ELF-1 (cell line): ENCODE results near the gene C1QTNF9B.
"Not testable (repeated sequence)": the region's sequence is repeated elsewhere in the genome, so short reads cannot be mapped to it uniquely, and the experiment has no call there.

ENCODE experiments used
- DNase-seq: peaks from one replicate; pipeline ENCODE4 v3.0.0-alpha.2; 2016; ENCODE audit warnings: low read depth, low spot score

C1QTNF9B gene

GRCh38 chr13:23897452-23897919 lies at the start of gene C1QTNF9B:
Gene C1QTNF9B (minus strand): TSS chr13:23897502.
- DNase-seq, result not testable (repeated sequence)

GRCh38 chr13:23946900-23947299 lies 49.6 kb upstream of the C1QTNF9B start:
- no peak for DNase-seq

- no peak for DNase-seq
These were observed 48.8 kb upstream of the C1QTNF9B start for GRCh38 chr13:23946067-23946466.

GRCh38 chr13:23945612-23946011 lies 48.3 kb upstream of the C1QTNF9B start:
- no peak for DNase-seq

- DNase-seq, result no peak
These were observed 43.9 kb upstream of the C1QTNF9B start for GRCh38 chr13:23941211-23941610.

- DNase-seq, result peak; percentile 38
These were observed 42.4 kb upstream of the C1QTNF9B start for GRCh38 chr13:23939666-23940065.

- no peak for DNase-seq
These were observed 37.2 kb upstream of the C1QTNF9B start for GRCh38 chr13:23934520-23934919.

GRCh38 chr13:23928985-23929384 lies 31.7 kb upstream of the C1QTNF9B start:
- no peak for DNase-seq

- no peak for DNase-seq
These were observed 25.7 kb upstream of the C1QTNF9B start for GRCh38 chr13:23923031-23923430.

GRCh38 chr13:23922005-23922932 lies 25.0 kb upstream of the C1QTNF9B start:
- DNase-seq, result peak; percentile 7

- DNase-seq, result peak; percentile 74
These were observed 24.2 kb upstream of the C1QTNF9B start for GRCh38 chr13:23921451-23921888.

GRCh38 chr13:23919006-23919405 lies 21.7 kb upstream of the C1QTNF9B start:
- no peak for DNase-seq

GRCh38 chr13:23918208-23918607 lies 20.9 kb upstream of the C1QTNF9B start:
- no peak for DNase-seq

GRCh38 chr13:23915308-23915707 lies 18.0 kb upstream of the C1QTNF9B start:
- DNase-seq, result peak; percentile 65

- DNase-seq, result no peak
These were observed 15.2 kb upstream of the C1QTNF9B start for GRCh38 chr13:23912469-23912868.

GRCh38 chr13:23909606-23910005 lies 12.3 kb upstream of the C1QTNF9B start:
- no peak for DNase-seq

- no peak for DNase-seq
These were observed 8.5 kb upstream of the C1QTNF9B start for GRCh38 chr13:23905766-23906165.

GRCh38 chr13:23903906-23904280 lies 6.6 kb upstream of the C1QTNF9B start:
- DNase-seq, result peak; percentile 8

- DNase-seq, result peak; percentile 14
These were observed 5.9 kb upstream of the C1QTNF9B start for GRCh38 chr13:23902975-23903905.

- no peak for DNase-seq
These were observed 4.1 kb upstream of the C1QTNF9B start for GRCh38 chr13:23901365-23901764.

GRCh38 chr13:23899555-23899954 lies 2.3 kb upstream of the C1QTNF9B start:
- DNase-seq, result no peak

- DNase-seq, result no peak
These were observed 799 bp upstream of the C1QTNF9B start for GRCh38 chr13:23898101-23898500.
